PC-9 (cell line): ENCODE data around the gene ARHGAP24.

ENCODE experiments used
- EZH2 ChIP-seq: fragments of 200-600 bp; sonication (generic); IDR thresholded peaks from 2 replicates; pipeline ENCODE4 v1.8.0; 2017; ENCODE audit warnings: antibody characterized with exemption, low read depth
- TF ChIP-seq, protein P1 (sequence below): fragments of 200-600 bp; sonication (generic); conservative IDR thresholded peaks from 2 replicates; pipeline ENCODE4 v1.6.1; 2017; ENCODE audit warnings: mixed run types, antibody characterized with exemption, mild to moderate bottlenecking, moderate library complexity

DNA sequence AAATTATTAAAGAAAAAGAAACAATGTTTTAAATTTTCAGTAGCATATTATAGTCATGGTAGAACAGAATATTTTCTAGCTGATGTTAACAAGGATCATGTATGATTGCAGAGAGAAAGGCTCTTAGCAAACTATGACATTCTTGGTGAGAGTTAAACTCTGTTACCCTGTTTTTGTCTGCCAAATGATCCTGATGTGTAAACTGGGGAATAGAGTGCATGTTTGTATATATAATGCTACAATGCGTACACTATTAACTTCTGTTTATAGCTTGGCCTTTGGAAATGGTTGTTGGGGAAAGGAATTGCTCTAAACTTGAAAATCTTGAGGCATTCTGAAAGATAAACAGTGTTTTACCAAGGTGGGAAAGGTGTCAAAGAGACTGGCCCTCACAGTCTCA, 292.7 kb downstream of the ARHGAP24 start:
- TF ChIP-seq, protein P1, sequence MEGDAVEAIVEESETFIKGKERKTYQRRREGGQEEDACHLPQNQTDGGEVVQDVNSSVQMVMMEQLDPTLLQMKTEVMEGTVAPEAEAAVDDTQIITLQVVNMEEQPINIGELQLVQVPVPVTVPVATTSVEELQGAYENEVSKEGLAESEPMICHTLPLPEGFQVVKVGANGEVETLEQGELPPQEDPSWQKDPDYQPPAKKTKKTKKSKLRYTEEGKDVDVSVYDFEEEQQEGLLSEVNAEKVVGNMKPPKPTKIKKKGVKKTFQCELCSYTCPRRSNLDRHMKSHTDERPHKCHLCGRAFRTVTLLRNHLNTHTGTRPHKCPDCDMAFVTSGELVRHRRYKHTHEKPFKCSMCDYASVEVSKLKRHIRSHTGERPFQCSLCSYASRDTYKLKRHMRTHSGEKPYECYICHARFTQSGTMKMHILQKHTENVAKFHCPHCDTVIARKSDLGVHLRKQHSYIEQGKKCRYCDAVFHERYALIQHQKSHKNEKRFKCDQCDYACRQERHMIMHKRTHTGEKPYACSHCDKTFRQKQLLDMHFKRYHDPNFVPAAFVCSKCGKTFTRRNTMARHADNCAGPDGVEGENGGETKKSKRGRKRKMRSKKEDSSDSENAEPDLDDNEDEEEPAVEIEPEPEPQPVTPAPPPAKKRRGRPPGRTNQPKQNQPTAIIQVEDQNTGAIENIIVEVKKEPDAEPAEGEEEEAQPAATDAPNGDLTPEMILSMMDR = no peak
- TF ChIP-seq EZH2 = no peak
